ENCODE data around the gene EYS.

- no peak for TF ChIP-seq CTCF (IDR thresholded peaks at IDR 0.05; ENCODE audit: low read length)
- TF ChIP-seq EZH2 (optimal IDR thresholded peaks at IDR 0.05; ENCODE audit: low read depth, low read length) = no peak
These were observed 1923.9 kb downstream of the EYS start for GRCh38 chr6:63783096-63783495.

All from MM.1S (cell line).